ENCODE data around the gene DIRAS1.

Gene DIRAS1

GRCh38 chr19:2756921-2757881 is 36.0 kb upstream of the DIRAS1 start:
- no peak for TF ChIP-seq ELF4 (IDR thresholded peaks at IDR 0.05)
- ChIA-PET POLR2A (no interaction called here), CTCF (no interaction called here)
- no peak for DNase-seq (ENCODE audit: extremely low spot score)

DNA sequence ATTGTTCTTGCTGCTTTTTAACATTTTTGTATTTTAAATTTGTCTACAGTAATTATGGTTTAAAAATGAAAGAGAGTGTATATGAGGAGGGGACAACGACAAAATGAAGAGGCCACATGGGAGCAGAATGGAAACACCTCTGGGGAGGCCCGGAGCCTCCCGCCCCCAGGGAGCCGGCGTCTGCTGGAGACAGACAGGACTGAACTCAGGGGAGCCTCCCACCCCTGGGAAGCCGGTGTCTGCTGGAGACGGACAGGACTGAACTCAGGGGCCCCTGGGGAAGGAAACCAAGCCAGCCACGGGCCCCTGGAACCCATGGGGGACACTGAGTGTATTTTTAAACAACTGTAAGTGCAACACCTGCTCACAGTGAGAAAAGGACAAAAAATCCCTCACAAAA is 35.3 kb upstream of the DIRAS1 start:
- TF ChIP-seq CTBP1 (IDR thresholded peaks at IDR 0.05; ENCODE audit: borderline replicate concordance) (no peak), BHLHE40 (IDR thresholded peaks at IDR 0.05; ENCODE audit: borderline replicate concordance) (no peak), ARNT (IDR thresholded peaks at IDR 0.05) (no peak), L3MBTL2 (conservative IDR thresholded peaks at IDR 0.05) (no peak), FOXA1 (IDR thresholded peaks at IDR 0.05) (no peak), TARDBP (IDR thresholded peaks at IDR 0.05) (no peak), ELF4 (IDR thresholded peaks at IDR 0.05) (no peak)
- TF ChIP-seq, protein P1, sequence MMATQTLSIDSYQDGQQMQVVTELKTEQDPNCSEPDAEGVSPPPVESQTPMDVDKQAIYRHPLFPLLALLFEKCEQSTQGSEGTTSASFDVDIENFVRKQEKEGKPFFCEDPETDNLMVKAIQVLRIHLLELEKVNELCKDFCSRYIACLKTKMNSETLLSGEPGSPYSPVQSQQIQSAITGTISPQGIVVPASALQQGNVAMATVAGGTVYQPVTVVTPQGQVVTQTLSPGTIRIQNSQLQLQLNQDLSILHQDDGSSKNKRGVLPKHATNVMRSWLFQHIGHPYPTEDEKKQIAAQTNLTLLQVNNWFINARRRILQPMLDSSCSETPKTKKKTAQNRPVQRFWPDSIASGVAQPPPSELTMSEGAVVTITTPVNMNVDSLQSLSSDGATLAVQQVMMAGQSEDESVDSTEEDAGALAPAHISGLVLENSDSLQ (IDR thresholded peaks at IDR 0.05), result no peak
- no peak for DNase-seq (ENCODE audit: extremely low spot score)
- ChIA-PET POLR2A (no interaction called here), CTCF (no interaction called here)

DNA sequence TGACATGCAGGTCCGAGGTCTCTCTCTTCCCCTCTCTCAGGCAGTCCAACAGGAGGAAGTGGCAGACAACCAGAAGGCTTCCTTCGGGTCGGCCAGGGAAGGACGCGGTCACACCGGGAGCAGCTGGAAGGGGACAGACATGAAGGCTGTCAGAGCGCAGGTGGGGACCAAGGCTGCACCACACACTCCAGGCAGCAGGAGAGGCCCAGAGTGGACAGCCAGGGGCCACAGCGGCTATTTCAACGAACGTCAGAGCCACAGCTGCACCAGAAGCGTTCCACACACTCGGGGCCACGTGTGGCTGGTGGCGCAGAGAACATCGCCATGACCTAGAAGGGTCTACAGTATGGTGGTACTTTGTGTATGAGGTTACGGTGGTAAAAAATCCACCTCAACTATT is 34.6 kb upstream of the DIRAS1 start:
- no peak for TF ChIP-seq HDGF (IDR thresholded peaks at IDR 0.05; ENCODE audit: borderline replicate concordance)
- no peak for TF ChIP-seq ELF4 (IDR thresholded peaks at IDR 0.05)
- no peak for TF ChIP-seq FOXA1 (IDR thresholded peaks at IDR 0.05)
- no peak for TF ChIP-seq ZNF384 (IDR thresholded peaks at IDR 0.05)
- TF ChIP-seq TARDBP (IDR thresholded peaks at IDR 0.05), result no peak
- TF ChIP-seq, protein P1 (IDR thresholded peaks at IDR 0.05), result no peak
- TF ChIP-seq SUZ12 (IDR thresholded peaks at IDR 0.05), result no peak
- no peak for TF ChIP-seq CTBP1 (IDR thresholded peaks at IDR 0.05; ENCODE audit: borderline replicate concordance)
- no peak for TF ChIP-seq LEF1 (IDR thresholded peaks at IDR 0.05; ENCODE audit: borderline replicate concordance)
- no peak for TF ChIP-seq L3MBTL2 (conservative IDR thresholded peaks at IDR 0.05)
- no peak for TF ChIP-seq ARNT (IDR thresholded peaks at IDR 0.05)
- no peak for TF ChIP-seq FOXK2 (IDR thresholded peaks at IDR 0.05)
- no peak for TF ChIP-seq BHLHE40 (IDR thresholded peaks at IDR 0.05; ENCODE audit: borderline replicate concordance)
- ChIA-PET POLR2A (no interaction called here), CTCF (no interaction called here)
- no peak for DNase-seq (ENCODE audit: extremely low spot score)

DNA sequence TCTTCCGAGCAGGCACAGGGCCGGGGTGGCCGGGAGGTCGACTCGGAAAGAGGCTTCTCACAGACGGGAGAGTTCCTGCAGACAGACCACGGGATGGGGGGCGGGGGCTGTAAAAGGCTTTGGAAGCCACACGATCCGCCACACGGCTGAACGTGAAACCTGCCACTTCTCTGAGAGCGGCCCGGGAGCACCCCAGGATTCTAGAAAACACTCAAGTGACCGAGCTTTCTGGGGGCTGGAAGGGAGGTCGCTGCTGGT is 34.2 kb upstream of the DIRAS1 start:
- ChIA-PET CTCF (no interaction called here), POLR2A (no interaction called here)
- no peak for DNase-seq (ENCODE audit: extremely low spot score)
- no peak for TF ChIP-seq FOXA1 (IDR thresholded peaks at IDR 0.05)
- TF ChIP-seq, protein P1 (IDR thresholded peaks at IDR 0.05), result no peak
- no peak for TF ChIP-seq HDGF (IDR thresholded peaks at IDR 0.05; ENCODE audit: borderline replicate concordance)
- TF ChIP-seq FOXK2 (IDR thresholded peaks at IDR 0.05), result no peak
- TF ChIP-seq TARDBP (IDR thresholded peaks at IDR 0.05), result no peak

- no peak for DNase-seq (ENCODE audit: extremely low spot score)
- CTCF ChIA-PET, result interaction anchor here (1.3 kb wide), 1 partner anchor 106 kb away, joined by 3 read pairs; no protein-coding TSS in a partner anchor
- no peak for TF ChIP-seq SUZ12 (IDR thresholded peaks at IDR 0.05)
- TF ChIP-seq SP1 (IDR thresholded peaks at IDR 0.05), result no peak
- no peak for TF ChIP-seq ELF4 (IDR thresholded peaks at IDR 0.05)
- TF ChIP-seq FOXA1 (IDR thresholded peaks at IDR 0.05), result no peak
- no peak for TF ChIP-seq FOXM1 (IDR thresholded peaks at IDR 0.05; ENCODE audit: borderline replicate concordance)
- no peak for TF ChIP-seq TARDBP (IDR thresholded peaks at IDR 0.05)
- no peak for TF ChIP-seq FOXK2 (IDR thresholded peaks at IDR 0.05)
- TF ChIP-seq ZNF384 (IDR thresholded peaks at IDR 0.05), result no peak
- no peak for TF ChIP-seq CTBP1 (IDR thresholded peaks at IDR 0.05; ENCODE audit: borderline replicate concordance)
- no peak for TF ChIP-seq LEF1 (IDR thresholded peaks at IDR 0.05; ENCODE audit: borderline replicate concordance)
- no peak for TF ChIP-seq NFRKB (IDR thresholded peaks at IDR 0.05)
- no peak for TF ChIP-seq HDGF (IDR thresholded peaks at IDR 0.05; ENCODE audit: borderline replicate concordance)
- TF ChIP-seq, protein P1 (IDR thresholded peaks at IDR 0.05), result no peak
- TF ChIP-seq L3MBTL2 (conservative IDR thresholded peaks at IDR 0.05), result no peak
- no peak for TF ChIP-seq ARNT (IDR thresholded peaks at IDR 0.05)
- TF ChIP-seq BHLHE40 (IDR thresholded peaks at IDR 0.05; ENCODE audit: borderline replicate concordance), result no peak
- POLR2A ChIA-PET, result no interaction called here
Measured at GRCh38 chr19:2754659-2755447, 33.7 kb upstream of the DIRAS1 start.

DNA sequence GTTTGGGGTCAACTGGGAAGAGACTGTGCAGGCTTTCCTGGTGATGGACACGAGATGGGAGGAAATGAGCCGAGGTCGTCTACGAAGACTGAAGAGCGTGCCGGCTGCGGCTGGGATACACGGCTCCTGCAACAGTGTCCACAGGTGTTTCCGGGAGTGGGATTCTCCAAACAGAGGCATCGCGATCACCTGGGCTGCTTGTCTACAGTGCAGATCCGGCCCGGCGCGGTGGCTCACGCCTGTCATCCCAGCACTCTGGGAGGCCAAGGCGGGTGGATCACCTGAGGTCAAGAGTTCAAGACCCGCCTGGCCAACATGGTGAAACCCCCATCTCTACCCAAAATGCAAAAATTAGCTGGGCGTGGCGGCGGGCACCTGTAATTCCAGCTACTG is 30.3 kb upstream of the DIRAS1 start:
- no peak for DNase-seq (ENCODE audit: extremely low spot score)
- TF ChIP-seq ELF4 (IDR thresholded peaks at IDR 0.05) (no peak), ARNT (IDR thresholded peaks at IDR 0.05) (no peak), SP1 (IDR thresholded peaks at IDR 0.05) (no peak), TARDBP (IDR thresholded peaks at IDR 0.05) (no peak), CTBP1 (IDR thresholded peaks at IDR 0.05; ENCODE audit: borderline replicate concordance) (no peak), NFRKB (IDR thresholded peaks at IDR 0.05) (no peak), ZNF384 (IDR thresholded peaks at IDR 0.05) (no peak), FOXM1 (IDR thresholded peaks at IDR 0.05; ENCODE audit: borderline replicate concordance) (no peak)
- TF ChIP-seq, protein P1 (IDR thresholded peaks at IDR 0.05), result no peak
- CTCF ChIA-PET, result no interaction called here
- POLR2A ChIA-PET, result no interaction called here
